DMS153 treated with DMSO at 0.1 percent for 48 hours (cell line): ENCODE results near the gene SLC8A3.
"Not testable (repeated sequence)": the region's sequence is repeated elsewhere in the genome, so short reads cannot be mapped to it uniquely, and the experiment has no call there.

Experiments
- DNase-seq: peaks from one replicate; lab custom pipeline; 2025; ENCODE audit not compliant: unreplicated experiment; lab: John Stamatoyannopoulos, UW

Gene SLC8A3, protein sequence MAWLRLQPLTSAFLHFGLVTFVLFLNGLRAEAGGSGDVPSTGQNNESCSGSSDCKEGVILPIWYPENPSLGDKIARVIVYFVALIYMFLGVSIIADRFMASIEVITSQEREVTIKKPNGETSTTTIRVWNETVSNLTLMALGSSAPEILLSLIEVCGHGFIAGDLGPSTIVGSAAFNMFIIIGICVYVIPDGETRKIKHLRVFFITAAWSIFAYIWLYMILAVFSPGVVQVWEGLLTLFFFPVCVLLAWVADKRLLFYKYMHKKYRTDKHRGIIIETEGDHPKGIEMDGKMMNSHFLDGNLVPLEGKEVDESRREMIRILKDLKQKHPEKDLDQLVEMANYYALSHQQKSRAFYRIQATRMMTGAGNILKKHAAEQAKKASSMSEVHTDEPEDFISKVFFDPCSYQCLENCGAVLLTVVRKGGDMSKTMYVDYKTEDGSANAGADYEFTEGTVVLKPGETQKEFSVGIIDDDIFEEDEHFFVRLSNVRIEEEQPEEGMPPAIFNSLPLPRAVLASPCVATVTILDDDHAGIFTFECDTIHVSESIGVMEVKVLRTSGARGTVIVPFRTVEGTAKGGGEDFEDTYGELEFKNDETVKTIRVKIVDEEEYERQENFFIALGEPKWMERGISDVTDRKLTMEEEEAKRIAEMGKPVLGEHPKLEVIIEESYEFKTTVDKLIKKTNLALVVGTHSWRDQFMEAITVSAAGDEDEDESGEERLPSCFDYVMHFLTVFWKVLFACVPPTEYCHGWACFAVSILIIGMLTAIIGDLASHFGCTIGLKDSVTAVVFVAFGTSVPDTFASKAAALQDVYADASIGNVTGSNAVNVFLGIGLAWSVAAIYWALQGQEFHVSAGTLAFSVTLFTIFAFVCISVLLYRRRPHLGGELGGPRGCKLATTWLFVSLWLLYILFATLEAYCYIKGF

DNA sequence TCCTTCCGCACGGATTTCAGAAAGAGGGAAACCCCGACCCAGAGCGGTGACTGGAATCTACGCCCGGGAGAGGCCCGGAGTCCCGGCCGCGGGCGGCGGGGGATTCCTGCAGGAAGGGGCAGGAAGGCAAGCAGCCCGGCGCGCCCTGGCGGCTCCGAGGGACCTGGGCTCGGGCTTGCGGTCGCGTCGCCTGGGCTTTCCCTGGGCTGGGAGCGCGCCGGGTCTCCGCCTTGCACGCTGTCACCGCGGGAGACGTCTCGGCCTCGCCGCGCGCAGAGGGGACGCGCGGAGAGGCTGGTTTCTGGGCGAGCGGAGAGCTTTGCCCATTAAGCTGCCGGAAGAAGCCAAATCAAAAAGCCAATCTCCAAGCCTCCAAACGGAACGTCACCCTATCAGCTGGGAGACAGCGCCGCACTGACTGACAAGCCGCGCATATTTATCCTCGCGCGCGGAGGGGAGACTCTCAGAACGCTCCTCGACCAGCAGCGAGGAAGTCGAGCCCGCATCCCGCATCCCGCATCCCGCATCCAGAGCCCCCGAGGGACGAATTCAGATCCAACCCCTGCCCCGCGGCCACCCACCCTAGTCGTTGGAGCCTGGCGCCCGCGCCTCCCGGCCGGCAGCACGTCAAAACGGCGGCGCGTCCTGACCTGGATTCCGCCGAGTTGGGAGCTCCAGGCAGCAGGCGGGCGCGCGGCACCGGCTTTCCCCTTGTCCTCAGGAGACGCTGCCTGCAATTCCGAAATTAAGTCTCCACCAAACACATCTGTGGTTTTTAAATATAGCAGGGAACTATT, at the start of gene SLC8A3:
Gene SLC8A3, minus strand, starts transcription at position 293 of the 797 bp plus-strand sequence. CDS start 20,529 bp downstream, outside the sequence.
- no peak for DNase-seq

DNA sequence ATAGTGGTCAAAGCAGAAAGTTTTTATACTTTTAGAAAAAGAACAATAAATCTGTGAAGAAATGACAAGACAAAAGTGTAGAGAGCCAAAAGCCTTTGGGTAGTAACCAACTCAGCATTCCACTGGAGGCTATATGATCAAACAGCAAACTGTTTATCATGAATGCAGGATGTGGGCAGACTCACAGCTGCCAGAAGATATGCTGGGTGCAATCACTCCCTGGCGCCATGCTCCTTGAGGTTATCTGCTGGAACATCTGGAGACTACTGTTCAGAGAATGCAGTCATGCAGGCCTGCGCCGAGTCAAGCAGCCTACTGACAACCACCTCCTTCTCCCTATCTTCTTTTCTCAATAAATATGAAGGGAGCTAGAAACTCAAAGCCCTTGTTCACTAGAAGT, 49.0 kb upstream of the SLC8A3 start:
- no peak for DNase-seq

DNA sequence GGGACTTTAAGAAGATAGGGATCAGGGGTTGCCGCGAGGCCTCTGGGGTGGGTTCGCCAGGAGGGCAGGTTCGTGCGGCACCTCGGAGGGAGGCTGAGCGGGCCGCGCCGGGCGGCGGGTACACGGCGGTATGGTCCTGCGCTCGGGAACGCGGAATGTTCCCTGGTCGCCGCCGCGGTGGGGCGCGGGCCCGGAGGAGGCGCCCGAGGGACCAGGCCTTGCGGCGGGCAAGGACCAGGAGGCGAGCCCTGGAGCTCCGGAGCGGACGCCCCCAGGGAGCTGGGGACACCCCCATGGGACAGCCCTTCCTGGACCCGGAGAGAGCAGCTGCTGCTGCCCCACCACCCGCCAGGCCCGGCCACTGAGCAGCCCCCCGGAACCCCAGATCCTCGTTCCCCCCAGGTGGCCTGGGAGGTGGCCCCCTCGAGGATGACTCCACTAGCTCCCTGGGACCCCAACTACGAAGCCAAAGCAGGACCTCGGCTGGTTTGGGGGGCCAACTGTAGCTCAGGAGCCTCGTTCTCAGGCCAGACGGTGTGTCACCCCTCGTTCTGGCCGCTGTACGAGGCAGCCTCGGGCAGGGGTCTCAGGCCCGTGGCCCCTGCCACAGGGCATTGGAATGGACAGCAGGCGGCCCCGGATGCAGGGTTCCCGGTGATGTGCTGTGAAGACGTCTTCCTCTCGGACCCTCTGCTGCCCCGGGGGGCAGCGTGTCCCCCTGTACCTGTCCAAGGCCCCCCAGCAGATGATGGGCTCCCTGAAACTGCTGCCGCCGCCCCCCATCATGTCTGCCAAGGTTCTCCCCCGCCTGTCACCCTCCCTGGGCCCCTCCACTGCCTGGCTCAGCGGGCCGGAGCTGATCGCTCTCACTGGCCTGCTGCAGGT, 45.6 kb upstream of the SLC8A3 start:
- no peak for DNase-seq

DNA sequence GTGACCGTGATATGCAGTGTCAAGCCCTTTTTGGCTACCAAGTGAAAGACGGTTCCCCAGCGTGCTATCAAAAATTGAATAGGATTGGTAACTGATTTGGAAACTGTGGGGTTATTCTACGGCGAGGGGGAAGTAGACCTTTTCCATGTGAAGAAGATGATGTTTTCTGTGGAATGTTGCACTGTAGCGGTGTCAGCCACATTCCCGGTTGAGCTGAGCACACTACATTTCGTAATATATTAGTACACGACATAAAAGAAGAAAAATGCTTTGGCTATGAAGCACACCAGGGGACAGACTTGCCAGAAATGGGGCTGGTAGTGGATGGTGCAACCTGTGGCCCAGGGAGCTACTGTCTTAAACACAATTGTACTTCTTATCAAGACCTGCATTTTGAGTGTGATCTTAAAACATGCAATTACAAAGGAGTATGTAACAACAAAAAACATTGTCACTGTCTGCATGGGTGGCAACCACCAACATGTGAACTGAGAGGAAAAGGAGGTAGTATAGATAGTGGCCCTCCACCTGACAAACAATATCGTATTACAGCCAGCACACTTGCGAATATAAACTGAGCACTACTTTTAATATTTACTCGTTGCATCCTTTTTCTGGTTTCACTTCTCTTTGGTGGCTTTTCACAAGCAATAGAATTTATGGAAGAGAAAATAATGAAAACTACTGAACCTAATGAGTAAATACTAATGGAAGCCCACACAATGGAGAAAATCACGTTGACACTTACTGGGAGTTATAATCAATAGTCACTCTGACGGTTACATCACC, 43.2 kb upstream of the SLC8A3 start:
- not testable (repeated sequence) for DNase-seq

DNA sequence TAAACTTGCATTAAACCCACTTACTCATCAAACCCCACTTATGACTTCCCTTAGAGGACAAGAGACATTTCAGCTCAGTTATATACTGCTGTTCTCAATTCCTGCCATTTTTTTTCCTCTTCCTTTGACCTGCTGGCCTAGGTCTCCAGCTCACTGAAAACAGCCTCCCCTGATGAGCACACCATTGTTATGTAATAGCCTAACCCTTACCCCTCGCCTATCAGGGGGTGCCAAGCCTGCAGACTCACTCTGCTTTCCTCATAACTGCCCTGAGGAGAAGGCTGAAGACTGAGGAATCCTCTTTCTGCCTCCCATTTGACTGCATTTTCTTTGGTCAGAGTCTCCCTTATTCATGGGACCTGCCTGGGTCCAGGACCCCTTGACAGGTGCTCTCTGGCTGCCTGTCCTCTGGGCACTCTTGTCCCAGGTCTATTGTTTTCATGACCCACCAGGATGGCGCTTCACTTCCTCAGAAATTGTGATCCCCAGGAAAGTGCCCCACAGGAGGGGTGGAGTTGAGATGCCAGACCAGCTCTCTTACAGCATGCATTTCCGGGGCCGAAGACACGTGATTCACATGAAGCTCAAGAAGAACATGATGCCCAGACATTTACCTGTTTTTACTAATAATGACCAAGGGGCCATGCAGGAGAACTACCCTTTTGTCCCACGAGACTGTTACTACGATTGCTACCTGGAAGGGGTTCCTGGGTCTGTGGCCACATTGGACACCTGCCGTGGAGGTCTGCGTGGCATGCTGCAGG, 41.3 kb upstream of the SLC8A3 start:
- not testable (repeated sequence) for DNase-seq

DNA sequence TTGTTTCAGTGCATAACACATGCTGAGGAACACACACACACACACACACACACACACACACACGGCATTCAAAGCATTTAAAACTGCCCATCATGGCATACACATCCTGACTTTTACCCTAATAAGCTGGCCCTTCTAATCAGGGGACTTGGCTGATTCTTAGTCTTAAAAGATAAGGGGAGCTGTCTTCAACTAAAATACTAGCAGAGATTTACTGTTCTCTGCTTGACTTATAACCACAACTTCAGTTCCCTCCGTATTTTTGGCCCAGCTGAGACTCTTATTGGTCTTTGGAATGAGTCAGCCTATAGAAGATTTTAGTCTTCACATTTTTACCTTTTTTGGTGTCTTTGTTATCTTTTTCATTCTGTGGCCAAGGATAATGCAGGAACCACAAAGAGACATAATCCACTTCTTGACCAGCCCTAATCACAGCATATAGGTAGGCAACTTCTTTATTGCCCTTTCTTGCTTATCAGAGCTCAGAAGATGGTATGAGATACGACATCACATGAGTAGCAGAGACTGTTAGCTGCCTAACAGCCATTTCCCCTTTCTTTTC, 25.1 kb upstream of the SLC8A3 start:
- no peak for DNase-seq

DNA sequence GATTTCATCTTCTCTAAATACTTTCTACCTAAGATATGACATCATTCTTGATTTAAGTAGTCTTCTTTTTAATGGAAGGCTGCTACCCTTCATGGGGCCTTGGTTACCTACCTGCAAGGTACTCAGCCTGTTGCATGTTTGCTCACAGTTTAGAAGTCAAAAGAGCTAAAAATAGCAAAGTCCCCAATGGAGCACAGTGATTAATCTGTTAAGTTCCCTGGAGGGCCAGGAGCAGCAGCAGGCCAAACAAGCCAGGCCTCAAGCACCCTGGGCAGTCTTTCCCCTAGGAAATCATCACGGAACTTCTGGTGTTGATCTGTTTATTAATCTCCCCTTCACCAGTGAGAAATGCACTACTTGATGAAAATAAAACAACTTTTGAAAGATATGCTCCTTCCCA, 24.0 kb upstream of the SLC8A3 start:
- DNase-seq = no peak

DNA sequence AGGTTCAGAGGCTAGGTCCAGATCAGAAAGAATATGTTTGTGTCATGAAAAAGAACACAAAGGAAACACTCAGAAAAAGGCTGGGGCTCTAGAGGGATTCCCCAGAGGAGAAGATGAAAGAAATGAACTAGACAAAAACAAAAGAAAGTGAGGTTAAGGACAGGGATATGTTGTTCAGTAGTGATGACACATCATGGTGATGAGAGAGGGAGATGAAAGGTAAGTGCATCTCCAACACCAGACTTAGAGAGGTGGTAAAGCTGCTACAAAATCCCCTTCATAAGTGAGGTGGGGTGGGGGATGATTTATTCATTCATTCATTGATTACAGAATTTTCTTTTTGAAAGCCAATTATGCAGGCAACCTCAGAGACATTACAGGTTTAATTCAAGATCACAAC, 19.6 kb upstream of the SLC8A3 start:
- no peak for DNase-seq

DNA sequence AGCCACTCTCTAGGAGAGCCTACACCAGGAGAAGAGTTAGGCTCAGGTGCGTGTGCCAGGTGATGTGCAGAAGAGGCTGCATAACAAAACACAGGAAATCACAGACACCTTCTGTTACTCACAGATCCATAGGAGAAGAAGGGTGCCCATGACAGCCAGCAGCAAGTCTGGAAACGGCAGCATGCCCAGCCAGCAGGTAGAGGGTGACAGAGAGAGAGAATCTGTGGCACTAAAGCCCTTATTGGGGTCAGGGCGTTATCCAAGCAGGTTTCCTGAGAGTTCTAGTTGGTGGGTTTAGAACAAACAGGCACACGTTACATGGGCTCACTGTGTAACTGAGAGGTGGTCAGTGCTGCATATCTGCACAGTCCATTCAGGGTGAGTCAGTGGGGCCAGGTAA, 14.9 kb upstream of the SLC8A3 start:
- no peak for DNase-seq

DNA sequence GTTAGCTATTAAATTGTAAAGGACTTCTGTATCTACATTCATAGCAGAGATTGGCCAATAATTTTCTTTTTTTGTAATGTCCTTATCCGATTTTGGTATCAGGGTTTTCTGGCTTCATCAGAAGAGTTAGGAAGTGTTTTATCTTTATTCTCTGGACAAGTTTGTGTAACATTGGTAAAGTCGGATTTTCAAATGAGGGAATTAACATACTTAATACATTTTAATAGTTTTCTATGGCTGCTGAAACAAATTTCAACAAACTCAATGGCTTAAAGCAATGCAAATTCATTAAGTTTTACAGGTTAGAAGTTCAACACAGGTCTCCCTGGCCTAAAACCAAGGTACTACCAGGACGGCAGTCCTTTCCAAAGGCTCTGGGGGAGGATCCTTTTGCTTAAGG, 13.2 kb upstream of the SLC8A3 start:
- no peak for DNase-seq

DNA sequence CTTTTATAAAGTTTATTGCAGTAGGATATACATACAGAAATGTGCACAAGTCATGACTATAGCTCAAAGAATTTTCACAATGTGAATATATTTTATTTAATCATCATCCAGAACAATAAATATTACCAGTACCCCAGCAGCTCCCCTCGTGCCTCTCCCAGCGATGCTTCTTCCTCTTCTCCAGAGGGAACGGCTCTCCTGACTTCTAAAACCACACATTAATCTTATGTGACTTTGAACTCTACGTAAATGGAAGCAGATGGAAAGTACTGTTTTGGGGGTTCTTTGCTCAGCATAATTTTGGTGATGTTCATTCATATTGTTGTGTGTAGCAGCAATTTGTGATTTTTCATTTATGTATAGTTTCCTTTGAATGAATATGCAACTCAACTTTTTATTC, 4.6 kb upstream of the SLC8A3 start:
- DNase-seq = no peak

DNA sequence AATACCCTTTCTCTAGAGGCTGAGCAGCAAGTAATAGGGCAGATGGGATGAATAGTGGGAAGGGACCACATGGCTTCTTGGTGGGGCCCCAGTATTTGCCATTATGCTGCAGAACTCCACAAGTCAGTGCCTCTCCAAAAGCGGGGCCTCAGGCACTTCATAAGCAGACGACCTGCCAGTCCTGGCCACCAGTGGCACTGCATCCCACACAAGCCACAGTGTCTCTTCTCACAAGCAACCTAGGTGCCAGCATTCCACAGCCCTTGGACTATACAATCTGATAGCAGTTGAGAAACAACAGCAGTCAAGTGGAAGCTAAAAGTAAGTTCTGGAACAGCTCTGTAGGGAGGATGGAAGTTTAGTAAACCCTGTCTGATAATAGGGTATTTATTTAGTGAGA, 4.2 kb upstream of the SLC8A3 start:
- no peak for DNase-seq

DNA sequence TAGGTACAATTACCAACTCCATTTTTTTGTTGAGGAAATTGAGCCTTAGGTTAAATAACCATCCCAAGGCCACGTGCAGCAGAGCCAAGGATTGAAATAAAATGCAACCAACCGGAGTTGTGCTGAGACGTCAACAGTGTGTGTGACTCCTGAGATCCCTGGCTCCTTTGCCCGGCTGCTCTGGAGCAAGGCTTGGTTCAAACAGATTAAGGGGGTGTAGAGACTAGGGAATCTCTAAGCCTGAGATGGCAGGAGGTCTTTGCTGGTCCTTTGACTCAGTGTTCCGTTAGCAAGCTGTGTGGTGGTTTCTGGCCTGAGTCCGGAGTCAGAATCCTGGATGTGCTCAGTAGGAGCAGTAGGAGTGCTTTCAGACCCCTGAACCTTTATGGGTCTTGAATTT, 1.4 kb upstream of the SLC8A3 start:
- DNase-seq = no peak

DNA sequence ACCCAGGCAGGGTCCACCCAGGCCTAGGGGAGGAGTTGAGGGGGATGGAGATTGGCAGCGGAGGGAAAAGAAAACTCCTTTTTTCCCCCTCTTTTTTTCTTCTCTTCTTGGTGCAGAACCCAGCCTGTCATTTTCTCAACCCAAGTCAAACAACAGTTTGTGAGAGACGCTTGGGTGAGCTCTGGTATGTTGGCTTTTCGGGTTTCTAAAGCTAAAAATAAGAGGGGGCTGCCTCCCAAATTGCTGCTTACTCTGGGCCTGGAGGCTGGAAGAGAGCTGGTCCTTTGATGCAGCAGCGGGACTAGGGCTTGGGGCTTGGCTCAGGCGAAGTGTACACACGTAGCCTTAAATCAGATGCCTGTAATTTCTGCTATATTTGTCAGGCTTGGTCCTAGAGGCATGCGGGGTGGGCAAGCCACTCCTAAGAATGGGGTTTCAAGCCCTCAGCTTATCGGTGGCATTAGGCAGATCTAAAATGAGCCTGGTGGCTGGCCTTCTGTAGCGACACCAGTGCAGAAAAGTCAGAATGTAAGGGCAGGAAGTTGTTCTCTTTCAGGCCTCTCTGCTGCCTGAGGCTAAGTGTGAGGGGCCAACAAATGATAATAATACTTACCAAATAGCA, 816 bp upstream of the SLC8A3 start:
- DNase-seq = no peak

DNA sequence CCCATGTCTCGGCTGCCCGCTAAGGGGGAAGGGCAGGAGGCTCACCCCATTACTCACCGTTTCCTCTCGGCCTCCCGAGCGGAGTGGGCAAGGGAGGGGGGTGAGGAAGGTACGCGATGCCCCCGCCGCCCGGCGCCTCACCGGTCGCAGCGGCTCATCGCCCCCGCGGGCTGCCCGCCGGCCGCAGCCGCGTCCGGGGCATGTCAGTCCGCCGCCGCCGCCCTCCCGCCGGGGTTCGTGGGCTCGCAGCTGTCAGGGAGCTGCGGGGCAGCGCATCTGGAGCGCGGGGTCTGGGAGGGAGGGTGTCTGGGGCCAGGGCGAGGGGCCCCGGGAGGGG, 461 bp downstream of the SLC8A3 start:
- DNase-seq = no peak

DNA sequence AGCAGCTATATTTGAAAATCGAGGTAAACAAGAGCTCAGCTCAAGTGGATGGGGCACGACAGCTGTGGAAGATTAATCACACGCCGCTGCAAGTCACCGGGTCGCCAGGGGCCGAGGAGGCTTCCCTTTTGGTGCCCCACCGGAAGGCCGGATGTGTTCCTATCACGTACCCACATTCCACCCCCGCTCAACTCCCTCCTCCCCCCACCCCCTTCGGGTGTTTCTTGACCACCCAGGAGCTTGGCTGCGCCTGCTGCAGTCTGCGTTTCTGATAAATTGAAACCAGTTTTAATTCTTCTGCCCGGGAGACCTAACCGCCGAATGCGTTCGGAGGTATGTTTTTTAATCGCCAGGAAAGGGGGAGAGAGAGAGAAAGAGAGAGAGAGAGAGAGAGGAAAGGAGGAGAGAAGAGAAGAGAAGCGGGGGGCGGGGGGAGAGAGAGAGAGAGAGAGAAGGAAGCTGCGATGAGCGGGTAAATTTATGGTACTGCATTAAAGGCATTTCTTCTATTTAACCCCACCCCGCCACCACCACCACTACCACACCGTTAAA, 1.8 kb downstream of the SLC8A3 start:
- peak; percentile 9 for DNase-seq

DNA sequence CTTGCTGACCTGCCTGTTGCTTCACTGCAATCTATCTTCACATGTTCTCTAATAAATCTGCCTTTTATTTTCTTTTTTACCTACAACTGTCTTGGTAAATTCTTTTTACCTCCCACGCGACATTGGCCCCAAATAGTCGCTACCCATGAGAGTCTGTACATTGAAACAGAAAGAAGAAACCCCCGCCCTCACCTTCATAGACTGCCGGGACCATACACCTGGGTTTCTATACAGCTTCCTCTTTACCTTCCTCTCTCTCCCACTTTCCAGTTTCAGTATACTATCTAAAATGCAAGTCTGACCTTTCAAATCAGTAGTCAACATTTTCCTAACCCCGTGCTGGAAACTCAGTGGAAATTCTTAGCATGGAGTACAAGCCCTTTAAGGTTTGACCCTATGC, 4.8 kb downstream of the SLC8A3 start:
- no peak for DNase-seq

DNA sequence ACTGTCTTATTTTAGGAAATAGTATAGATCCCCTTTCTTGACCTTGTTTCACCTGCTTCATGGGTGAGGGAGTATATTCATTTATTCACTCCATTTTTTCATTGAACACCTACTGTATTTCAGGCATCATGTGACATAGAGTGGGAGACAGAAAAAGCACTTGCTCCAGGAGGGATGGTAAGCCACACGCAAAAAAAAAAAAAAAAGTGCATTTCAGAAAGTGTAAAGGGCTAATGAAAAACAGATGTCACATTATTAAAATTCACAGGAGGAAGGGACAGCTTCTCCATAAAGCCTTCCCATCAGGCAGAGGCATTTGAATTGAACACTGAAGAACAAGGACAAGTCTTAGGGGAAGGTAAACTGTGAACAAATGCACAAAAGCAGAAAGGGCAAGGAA, 7.5 kb downstream of the SLC8A3 start:
- no peak for DNase-seq
